ENCODE measurements around the gene UBE2F.
A peak's percentile ranks its signal among the peaks of the same experiment; 100 is the strongest.

GRCh38 chr2:238027591-238028415, 61.0 kb downstream of the UBE2F start:
- TF ChIP-seq POLR2AphosphoS5 (IDR thresholded peaks at IDR 0.05): peak in 1 of 3 donors; percentile 19
- TF ChIP-seq CTCF (IDR thresholded peaks at IDR 0.05 in 8 of 11, conservative IDR thresholded peaks at IDR 0.05 in 3 of 11): no peak
